Posterior cingulate gyrus (tissue), 11 donors: Measurements from ENCODE around the gene PKNOX2.

Experiments
- DNase-seq, 10 donors: peaks; one replicate each; pipeline versions ENCODE4 v3.0.0 to v3.0.0-alpha.2; 2020 to 2021; ENCODE audit warnings: mixed read lengths in 3 of 10
- intact Hi-C: fragments of 100-400 bp; cut with DNase I; formaldehyde crosslinking; loops from one replicate; pipeline ENCODE4 v1.15.1; 2023

The PKNOX2 gene

DNA sequence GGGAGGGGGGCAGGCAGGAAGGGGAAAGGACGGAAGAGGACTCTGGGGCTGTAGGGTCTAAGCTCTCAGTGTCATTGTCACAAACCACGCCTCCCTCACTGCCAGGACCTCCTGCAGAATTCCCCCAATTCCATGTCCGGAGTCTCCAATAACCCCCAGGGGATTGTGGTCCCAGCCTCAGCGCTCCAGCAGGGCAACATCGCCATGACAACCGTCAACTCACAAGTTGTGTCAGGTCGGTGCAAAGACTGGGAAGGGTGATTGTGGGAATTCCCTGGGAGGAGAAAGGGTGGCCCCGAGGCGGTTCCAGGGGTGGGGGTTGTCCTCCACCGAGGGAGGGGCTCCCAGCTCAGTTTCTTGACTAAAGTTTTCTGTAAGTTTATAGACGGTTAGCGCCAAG, 245.5 kb downstream of the PKNOX2 start:
- intact Hi-C loops: no loop called here
- peak in 1 of 10 donors; percentile 65 for DNase-seq

GRCh38 chr11:125412177-125412496, 247.6 kb downstream of the PKNOX2 start:
- peak in 1 of 10 donors; percentile 59 for DNase-seq
- intact Hi-C loops: no loop called here

GRCh38 chr11:125412509-125412908, 248.0 kb downstream of the PKNOX2 start:
- peak in 1 of 10 donors; percentile 74 for DNase-seq
- intact Hi-C loops: no loop called here

- DNase-seq: peak in 2 of 10 donors; percentile 7 to 50
Observed at GRCh38 chr11:125413226-125413625, 248.7 kb downstream of the PKNOX2 start.

GRCh38 chr11:125414121-125414520, 249.6 kb downstream of the PKNOX2 start:
- DNase-seq: peak in 1 of 10 donors; percentile 5
- intact Hi-C loops: no loop called here

More at GRCh38 chr11:125413226-125413625, 248.7 kb downstream of the PKNOX2 start:
- intact Hi-C loops: no loop called here

- DNase-seq: peak in 3 of 10 donors; percentile 7 to 53 (median 15)
- intact Hi-C loops: no loop called here
Observed at GRCh38 chr11:125416981-125417935, 252.7 kb downstream of the PKNOX2 start.

DNA sequence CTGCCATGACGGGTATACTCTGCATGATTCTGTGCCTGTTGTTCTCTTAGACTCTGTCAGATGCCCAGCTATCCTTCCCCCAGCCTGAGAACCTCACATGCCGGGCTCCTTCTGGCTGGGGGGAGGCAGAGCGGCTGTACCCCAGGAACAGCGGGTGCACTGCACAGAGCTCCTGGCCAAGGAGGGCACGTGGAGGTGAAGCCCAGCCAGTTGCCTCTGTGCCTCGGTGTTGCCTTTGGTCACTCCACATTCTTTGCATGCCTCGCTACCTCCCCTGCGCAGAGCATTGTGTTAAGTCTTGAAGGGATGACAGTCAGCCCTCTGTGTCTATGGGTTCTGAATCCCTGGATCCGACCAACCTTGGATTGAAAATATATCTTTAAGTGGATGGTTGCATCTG, 253.8 kb downstream of the PKNOX2 start:
- intact Hi-C loops: no loop called here
- peak in 1 of 10 donors; percentile 22 for DNase-seq

DNA sequence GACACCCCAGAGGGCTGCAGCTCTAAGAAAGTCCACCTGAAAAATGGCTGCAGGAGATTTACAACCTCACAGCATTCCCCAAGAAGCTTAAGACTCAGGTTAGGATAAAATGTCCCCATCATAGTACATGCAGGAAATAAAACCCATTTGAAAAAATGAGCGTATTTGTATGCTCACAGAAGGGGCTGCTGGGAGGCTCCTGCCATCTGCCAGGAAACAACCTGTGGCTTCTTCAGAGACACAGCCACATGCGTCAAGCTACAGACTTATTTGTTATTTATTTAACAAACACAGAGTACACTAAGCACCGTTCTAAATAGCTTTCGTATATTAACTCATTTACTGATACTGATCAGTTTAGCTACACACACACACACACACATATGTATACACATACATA, 258.1 kb downstream of the PKNOX2 start:
- no peak for DNase-seq
- intact Hi-C loops: loop anchor here (10.0 kb wide), 1 partner anchor 468 kb away; the partner anchor contains the start of gene CCDC15

GRCh38 chr11:125423247-125423849, 258.8 kb downstream of the PKNOX2 start:
- intact Hi-C loops: loop anchor here (10.0 kb wide), 1 partner anchor 469 kb away; the partner anchor contains the start of gene CCDC15
- no peak for DNase-seq

DNA sequence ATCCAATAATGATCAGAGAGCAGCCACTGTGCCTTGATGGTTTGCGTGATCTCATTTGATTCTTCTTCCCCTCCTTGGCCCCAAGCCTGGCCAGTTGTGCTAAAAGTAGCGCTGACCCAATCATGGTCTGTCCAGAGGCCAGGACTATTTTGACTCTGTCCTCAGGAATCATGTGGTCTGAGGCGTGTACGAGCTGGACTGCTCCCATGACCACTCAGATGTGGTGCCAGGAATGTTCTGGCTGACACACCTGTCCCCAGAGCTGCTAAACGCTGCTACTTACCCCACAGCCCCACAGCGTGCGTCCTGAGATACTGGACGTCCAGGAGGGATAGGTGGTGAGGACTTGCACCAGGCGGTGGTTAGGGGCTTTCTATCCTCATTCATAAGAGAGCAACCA, 261.1 kb downstream of the PKNOX2 start:
- intact Hi-C loops: loop anchor here (10.0 kb wide), 1 partner anchor 471 kb away; the partner anchor contains the start of gene CCDC15
- DNase-seq: peak in 2 of 10 donors; percentile 10 to 64

DNA sequence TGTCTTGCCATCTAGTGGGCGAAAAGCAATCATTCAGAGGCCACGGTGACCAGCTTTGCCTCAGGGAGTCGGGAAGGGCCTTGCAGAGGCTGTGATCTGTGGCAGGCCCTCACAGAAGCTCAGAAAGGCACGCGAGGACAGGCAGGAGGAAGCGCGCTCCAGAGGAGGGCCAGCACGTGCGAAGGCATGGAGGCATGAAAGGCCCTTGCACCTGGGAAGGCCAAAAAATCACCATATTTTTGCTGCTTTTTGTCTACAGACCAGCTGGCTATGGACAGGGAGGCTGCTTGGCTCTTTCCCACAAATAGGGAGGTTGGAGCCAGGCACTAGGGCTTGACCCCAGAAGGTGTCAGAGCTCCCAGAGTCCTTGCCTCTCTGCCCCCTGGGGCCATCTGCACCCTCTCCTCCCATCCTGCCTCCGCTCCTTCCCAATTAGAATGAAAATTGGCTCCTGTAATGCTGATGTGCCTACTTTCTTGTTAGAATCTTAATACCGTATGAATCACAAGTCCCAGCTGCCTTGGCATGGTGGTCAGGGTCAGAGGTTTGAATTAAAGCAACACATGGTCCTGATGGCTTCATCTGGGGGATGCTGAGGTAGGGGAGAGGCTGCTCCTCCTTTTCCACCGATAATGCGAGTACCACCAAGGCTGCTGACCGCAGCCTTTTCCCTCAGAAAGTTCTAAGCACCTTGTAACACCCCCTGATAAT, 262.4 kb downstream of the PKNOX2 start:
- peak in 2 of 10 donors; percentile 40 to 48 for DNase-seq
- intact Hi-C loops: loop anchor here (10.0 kb wide), 1 partner anchor 472 kb away; the partner anchor contains the start of gene CCDC15

DNA sequence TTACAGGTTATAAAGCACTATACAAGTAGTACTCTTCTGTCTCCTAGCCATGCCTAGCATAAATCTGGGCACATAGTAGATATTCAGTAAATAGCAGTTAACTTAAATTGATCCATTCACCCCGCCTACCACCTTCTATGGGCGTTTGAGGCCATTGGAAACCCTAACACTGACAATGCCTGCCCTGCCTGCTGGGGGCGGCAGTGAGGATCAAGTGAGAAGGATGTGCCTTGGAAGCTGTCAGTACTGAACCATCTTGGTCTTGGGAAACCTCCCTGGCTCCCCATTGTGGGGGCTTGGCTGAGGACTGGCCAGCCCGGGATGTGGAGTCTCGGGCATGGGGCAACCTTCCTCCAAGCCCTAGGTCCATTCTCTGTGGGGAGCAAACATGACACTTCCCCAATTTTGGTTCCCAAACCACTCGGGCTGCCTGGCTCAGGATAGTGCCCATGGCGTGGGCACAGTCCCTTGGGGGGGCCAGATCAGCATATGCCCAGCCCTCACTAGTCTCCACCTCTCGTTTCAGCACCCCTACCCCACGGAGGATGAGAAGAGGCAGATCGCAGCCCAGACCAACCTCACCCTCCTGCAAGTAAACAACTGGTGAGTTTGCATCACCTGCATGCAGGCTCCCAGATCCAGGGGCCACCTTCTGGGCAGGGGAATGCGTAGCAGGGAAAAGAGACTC, 264.1 kb downstream of the PKNOX2 start:
- peak in 1 of 10 donors; percentile 11 for DNase-seq
- intact Hi-C loops: loop anchor here (10.0 kb wide), 1 partner anchor 474 kb away; the partner anchor contains the start of gene CCDC15

DNA sequence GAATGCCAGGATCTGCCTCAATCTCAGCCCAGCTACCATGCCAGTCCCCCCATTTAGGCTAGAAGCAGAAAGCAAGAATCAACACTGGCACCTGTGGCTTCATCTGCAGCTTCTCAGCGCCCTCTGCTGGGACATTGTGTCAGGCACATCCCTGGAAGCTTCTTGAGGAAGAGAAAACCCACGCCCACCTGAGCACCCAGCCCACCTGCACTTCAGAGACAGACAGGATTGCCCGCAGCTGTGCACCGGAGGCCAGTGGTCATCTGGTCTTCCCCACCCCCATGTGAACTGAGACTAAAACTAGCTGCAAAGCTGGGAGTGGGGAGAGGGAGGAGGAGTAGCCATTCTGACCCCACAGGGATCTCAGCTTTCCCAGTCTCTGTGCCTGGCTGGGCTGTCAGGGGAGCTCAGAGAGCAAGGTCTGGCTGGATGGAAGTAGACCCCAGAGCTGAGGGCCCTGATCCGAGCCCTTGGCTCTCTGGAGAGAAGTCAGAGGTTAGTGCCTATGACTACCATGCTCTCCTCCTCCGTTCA, 264.7 kb downstream of the PKNOX2 start:
- intact Hi-C loops: loop anchor here (10.0 kb wide), 1 partner anchor 474 kb away; the partner anchor contains the start of gene CCDC15
- peak; percentile 59 to 95 (median 80) for DNase-seq

- DNase-seq: peak in 1 of 10 donors; percentile 76
- intact Hi-C loops: loop anchor here (5.0 to 10.0 kb wide), 2 partner anchors 338 to 475 kb away; partner anchors contain the start of gene CCDC15
Observed at GRCh38 chr11:125429807-125430678, 265.5 kb downstream of the PKNOX2 start.

- intact Hi-C loops: loop anchor here (5.0 kb wide), 1 partner anchor 339 kb away; no protein-coding TSS in a partner anchor
- peak in 1 of 10 donors; percentile 33 for DNase-seq
Observed at GRCh38 chr11:125431009-125431408, 266.5 kb downstream of the PKNOX2 start.

- intact Hi-C loops: loop anchor here (5.0 kb wide), 1 partner anchor 339 kb away; no protein-coding TSS in a partner anchor
- no peak for DNase-seq
Observed at GRCh38 chr11:125431481-125431880, 266.9 kb downstream of the PKNOX2 start.

GRCh38 chr11:125433454-125434121, 269.0 kb downstream of the PKNOX2 start:
- peak; percentile 49 to 96 (median 74) for DNase-seq
- intact Hi-C loops: loop anchor here (5.0 kb wide), 1 partner anchor 341 kb away; no protein-coding TSS in a partner anchor
